ENCODE results near the gene BATF. TPM values are rescaled to one million over a fixed set of nuclear protein-coding genes. Genes with fewer than 3 reads are reported as not detected.

BATF gene
- total and polyA plus RNA-seq, 2 experiments from 2014 or later = not detected

DNA sequence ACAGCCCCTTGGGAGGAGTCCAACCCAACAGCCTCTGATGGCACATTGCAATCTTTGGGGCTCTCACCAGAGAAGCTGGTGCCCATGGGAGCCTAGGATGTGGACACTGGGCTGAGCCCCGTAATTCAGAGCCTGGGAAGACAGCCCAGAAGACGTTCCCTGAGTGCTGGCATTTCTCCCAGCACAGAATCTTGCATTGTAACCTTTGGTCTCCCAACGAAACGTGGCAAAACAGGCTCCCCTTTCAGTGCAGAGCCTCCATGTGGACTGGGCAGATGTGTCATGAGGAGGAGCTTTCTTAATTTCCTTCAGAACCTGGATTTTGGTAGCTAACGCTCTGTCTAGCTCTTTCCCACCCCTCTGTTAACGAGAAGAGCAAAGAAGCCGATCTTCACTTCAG lies 26.3 kb downstream of the BATF start:
- peak in 1 of 2 donors; percentile 83 for DNase-seq (ENCODE audit: low read depth in 1 of 2, low spot score in 1 of 2)
- H3K4me3 ChIP-seq = no peak overlapping the region
- H3K36me3 ChIP-seq = no peaks in the 10 kb centered on the region
- no peak overlapping the region for H3K27ac ChIP-seq
- peaks cover 5% of the 10 kb centered on the region for H3K4me1 ChIP-seq (ENCODE audit: low read depth)
- H3K27me3 ChIP-seq = no peaks in the 10 kb centered on the region
- no peaks in the 10 kb centered on the region for H3K9me3 ChIP-seq (ENCODE audit: low read depth)
- TF ChIP-seq CTCF (IDR thresholded peaks at IDR 0.05; ENCODE audit: low read depth, low read length) = no peak

DNA sequence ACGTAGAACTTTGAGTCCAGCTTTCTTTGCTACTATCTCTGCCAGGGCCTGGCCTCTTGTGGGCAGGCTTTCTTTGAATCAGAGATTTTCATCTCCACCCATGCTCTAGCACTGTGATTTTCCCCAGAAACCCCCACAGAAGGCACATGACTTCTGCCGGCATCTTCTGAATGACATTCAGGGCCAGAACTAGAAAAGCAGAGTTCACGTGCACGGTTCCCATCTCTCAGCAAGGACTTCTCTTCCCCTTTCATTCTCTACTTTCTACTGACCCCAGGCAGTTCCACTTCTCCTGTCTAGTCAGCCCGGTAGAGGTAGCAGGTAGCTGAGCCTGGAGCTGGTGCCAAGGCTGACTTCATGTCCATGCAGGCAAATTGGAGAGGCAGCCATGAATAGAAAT lies 26.9 kb downstream of the BATF start:
- TF ChIP-seq CTCF (IDR thresholded peaks at IDR 0.05; ENCODE audit: low read depth, low read length) = no peak

DNA sequence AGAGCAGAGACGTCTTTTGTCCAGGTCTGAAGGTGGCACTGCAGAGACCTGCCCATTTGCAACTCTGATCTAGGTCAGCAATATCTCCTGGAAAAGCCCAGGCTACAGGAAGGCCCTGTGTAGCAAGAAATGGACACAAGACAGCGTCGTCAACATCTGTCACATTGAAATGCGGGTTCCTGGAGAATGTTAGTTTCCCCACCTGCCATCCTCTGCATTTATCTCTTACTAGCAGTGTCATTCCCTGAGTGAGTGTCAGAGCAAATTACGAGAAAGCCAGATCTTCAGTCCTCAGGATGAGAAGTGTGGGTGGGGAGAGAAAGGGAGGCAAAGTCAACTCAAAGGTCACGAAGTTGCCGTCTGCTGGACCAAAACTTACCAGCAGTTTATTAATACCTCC lies 28.8 kb downstream of the BATF start:
- no peaks in the 10 kb centered on the region for H3K9me3 ChIP-seq (ENCODE audit: low read depth)
- DNase-seq (ENCODE audit: low read depth in 1 of 2, low spot score in 1 of 2) = no peak
- H3K4me3 ChIP-seq = no peak overlapping the region
- no peaks in the 10 kb centered on the region for H3K27me3 ChIP-seq
- H3K36me3 ChIP-seq = no peaks in the 10 kb centered on the region
- no peak overlapping the region for H3K27ac ChIP-seq
- peaks cover 5% of the 10 kb centered on the region for H3K4me1 ChIP-seq (ENCODE audit: low read depth)
- no peak for TF ChIP-seq CTCF (IDR thresholded peaks at IDR 0.05; ENCODE audit: low read depth, low read length)

More for the DNA sequence above, 26.9 kb downstream of the BATF start:
- H3K36me3 ChIP-seq = no peaks in the 10 kb centered on the region
- H3K27me3 ChIP-seq = no peaks in the 10 kb centered on the region
- peaks cover 5% of the 10 kb centered on the region for H3K4me1 ChIP-seq (ENCODE audit: low read depth)
- no peak overlapping the region for H3K4me3 ChIP-seq
- no peak for DNase-seq (ENCODE audit: low read depth in 1 of 2, low spot score in 1 of 2)
- no peak overlapping the region for H3K27ac ChIP-seq
- H3K9me3 ChIP-seq (ENCODE audit: low read depth) = no peaks in the 10 kb centered on the region

- Histone ChIP-seq H3K27ac (no peak overlapping the region), H3K4me3 (no peak overlapping the region), H3K36me3 (no peaks in the 10 kb centered on the region), H3K9me3 (ENCODE audit: low read depth) (no peaks in the 10 kb centered on the region), H3K4me1 (ENCODE audit: low read depth) (peaks cover 5% of the 10 kb centered on the region), H3K27me3 (no peaks in the 10 kb centered on the region)
- TF ChIP-seq CTCF (IDR thresholded peaks at IDR 0.05; ENCODE audit: low read depth, low read length) = no peak
- no peak for DNase-seq (ENCODE audit: low read depth in 1 of 2, low spot score in 1 of 2)
These were observed 30.9 kb downstream of the BATF start for GRCh38 chr14:75553157-75553556.

- Histone ChIP-seq H3K27ac (no peak overlapping the region), H3K4me3 (no peak overlapping the region), H3K9me3 (ENCODE audit: low read depth) (no peaks in the 10 kb centered on the region), H3K4me1 (ENCODE audit: low read depth) (peaks cover 5% of the 10 kb centered on the region), H3K36me3 (no peaks in the 10 kb centered on the region), H3K27me3 (no peaks in the 10 kb centered on the region)
- no peak for TF ChIP-seq CTCF (IDR thresholded peaks at IDR 0.05; ENCODE audit: low read depth, low read length)
- no peak for DNase-seq (ENCODE audit: low read depth in 1 of 2, low spot score in 1 of 2)
These were observed 31.6 kb downstream of the BATF start for GRCh38 chr14:75553761-75554364.
